Fibroblast of skin of abdomen (primary cell): ENCODE results near the gene AGPAT4.
"Not testable (repeated sequence)": the region's sequence is repeated elsewhere in the genome, so short reads cannot be mapped to it uniquely, and the experiment has no call there.

Experiments
- DNase-seq: peaks from one replicate; pipeline ENCODE4 v3.0.0-alpha.2; 2013

The AGPAT4 gene

DNA sequence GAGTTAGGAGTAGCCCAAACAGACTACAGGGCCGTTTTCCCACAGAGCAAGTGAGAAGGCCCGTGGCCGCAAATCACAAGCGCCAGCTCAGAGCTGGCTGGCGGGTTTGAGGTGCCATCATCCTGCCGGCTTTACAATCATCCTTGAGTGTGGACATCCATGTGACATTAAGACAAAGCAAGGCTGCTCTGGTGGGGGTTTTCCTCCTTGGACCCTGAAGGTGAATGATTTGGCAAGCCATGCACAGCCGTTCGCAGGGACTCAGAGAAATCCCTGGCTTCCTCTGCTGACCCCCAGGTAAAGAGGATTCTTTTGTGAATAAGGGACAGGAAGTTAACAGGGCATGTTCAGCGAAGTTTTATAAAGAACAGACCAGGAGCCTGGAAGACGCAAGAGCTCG, 137.2 kb downstream of the AGPAT4 start:
- no peak for DNase-seq

DNA sequence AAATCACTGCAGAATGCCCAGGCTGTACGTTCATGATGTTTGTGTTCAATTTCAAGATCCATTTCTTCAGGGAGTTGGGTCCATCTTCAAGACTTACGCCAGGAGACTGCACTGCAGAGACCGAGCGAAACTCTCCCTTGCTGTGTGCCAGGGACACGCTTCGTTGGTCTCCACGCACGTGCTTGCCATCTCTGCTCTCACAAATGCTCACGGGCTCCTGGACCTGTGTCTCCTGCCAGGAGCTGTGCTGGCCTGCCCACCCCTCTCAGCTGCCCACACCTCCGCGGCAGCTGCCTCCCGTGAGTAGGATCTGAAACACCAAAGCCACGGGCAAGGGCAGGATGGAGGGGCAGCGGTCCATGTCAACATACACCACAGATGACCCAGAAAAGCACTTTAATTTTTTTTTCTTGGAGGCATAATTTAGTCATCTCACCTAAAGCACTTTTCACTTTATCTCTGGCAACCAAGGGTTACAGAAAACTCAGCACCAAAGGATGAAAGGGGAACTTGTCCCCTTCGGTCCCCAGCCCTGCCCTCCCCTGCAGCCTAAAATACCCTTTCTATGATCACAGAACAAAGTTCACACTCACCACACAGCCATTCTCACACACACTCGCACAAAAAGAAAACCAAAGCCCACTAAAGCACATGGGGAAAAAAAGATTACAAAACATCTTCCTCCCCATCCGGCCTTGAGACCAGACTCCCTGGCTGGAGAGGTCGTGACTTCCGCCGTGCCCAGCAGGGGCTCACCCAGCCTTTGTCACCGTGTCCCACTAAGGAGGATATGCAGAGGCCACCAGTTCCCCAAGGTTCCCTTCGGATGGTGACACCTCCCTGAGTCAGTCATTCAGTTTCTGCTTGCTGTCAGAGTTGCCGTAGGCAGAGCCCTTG, 137.9 kb downstream of the AGPAT4 start:
- no peak for DNase-seq

DNA sequence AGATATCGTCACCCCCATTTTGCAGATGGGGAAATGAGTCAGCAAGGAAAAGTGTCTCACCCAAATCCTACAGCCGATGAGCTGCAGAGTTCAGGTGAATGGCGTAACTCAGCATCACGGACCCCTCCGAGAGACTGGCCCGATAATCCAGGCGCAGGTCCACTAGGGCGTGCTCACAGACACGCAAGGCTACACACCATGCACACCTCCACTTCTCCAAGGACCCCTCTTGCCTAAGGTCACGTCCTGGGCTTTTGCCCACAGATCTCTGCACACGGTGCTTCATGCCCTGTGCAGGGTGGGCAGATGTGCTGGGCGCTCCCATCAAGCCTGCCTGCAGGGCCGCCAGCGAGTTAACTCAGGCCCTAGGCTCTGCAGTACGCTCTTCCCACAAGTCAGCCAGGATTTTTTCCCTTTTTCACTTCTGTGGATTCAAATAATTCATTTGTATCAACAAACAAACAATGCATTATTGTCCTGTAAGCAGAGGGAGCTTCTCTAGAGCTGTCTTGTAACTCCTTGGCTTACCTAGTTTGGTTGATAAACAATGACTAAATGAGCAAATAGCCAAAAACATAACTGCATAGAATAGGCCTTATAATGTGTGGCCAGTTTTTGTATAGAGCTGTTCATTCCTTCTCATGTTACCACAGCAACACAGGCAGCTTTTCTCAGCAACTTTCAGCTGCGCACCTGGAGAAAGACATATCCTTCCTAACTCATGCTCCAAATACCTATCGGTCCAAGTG, 139.1 kb downstream of the AGPAT4 start:
- no peak for DNase-seq

DNA sequence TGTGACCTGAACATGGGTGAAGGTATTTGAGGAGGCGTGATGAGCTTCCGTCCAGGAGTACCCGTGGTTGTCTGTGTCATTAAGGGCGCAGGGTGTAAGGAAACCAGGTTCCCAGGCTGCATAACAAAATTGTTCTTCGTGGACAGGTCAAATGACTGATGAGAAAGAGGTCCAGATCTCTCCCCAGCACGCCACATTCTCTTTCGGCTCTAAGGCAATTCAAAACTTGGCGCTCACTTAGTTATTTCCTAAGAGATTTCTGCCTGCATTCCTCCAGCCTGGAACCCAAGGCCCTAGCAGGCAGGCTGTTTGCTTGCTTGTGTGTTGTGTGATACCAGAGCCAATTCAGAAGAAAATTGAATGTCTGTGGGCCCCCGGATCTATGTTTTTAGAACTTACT, 139.9 kb downstream of the AGPAT4 start:
- no peak for DNase-seq

DNA sequence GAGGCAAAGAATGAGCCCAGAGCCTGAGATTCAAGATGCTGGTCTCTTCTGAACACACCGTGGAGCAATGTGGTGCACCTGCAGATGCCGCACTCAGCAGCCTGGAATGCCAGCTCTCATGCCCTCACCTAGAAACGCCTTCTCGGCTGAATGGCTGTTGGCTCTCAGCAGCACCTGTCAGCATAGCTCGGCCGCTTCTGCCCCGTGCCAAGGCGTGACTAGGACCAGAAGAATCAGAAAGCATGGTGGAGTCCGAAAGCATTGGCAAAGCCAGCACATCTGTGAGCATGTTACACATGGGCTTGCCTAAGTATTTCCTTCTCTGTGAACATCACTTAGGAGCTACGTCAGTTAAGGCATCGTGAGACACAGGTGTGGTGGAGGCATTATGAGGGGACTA, 141.5 kb downstream of the AGPAT4 start:
- DNase-seq: no peak

DNA sequence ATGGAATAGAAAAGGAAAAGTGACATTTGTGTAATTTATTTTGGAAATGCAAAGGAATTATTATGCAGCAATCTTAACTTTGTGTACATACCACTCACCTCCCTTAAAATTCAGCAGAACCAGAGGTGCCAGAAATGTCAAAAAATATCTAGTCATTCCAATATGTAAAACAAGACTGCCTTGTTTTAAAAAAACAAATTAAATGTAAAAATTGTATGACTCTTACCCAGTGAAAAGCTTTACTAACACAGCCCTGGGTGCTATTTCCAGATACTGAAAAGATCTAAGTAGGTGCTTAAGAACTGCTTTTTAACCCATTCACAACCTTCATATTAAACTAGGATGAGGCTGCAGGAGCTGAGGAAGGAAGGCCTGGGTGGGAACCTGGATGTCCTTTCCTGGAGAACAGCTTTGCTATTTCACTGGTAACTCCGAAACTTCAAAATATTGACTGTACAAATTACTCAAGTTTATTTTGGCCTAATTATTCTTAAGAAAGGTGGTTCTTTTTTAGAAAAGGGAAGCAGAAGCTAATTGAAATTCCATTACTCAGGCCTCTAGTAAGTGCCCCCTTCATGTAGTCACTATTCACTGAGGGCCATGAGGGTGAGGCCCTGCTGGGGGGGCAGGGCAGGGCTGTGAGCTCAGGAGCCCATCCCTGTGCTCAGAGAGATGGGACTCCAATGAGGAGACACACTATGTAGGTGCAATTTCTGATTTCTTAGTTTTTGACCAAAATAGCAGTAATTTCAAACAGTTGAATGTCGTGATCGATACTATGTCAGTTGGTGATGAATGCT, 142.7 kb downstream of the AGPAT4 start:
- no peak for DNase-seq

DNA sequence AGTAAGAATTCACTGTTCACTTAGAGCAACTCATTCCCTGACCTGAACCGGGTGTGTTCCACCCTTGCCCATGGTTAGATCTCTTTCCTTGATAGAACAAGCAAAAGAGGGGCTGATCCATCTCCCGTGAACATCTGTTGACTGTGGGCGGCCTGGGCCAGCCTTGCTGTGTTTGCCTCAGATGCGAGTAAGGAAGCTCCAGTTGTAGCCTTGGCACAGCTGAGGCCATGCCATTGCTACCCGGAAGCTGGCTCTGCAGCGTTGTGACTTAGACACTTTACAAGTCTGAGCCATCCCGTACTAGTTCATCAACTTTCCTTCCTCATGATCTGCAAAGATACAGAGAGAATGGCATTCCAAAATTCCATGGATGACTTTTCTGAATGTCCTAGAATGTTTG, 143.3 kb downstream of the AGPAT4 start:
- DNase-seq: no peak

DNA sequence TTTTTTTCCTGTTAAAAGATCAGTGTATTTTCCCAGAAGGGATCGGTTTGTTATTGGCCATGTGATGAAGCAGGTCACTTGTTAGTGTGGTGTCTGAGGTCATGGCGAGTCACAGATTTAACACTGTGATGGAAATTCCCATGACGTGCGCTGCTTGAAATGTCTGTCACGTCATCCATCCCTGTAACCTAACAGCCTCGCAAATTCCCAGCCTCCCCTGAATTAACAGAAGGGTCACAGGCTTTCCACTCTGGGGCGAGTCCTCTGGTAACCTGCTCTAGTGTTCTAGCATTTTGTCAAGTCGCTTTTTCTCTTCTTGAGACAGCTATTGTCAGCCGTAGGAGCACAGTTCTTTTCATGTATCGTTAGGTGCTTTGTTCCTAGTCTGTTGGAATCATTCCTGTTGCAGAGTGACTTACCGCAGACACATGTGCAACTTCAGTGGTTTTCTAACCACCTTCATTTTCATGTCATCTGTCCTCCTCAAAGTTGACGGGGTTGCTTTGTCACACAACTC, 145.1 kb downstream of the AGPAT4 start:
- peak; percentile 37 for DNase-seq

DNA sequence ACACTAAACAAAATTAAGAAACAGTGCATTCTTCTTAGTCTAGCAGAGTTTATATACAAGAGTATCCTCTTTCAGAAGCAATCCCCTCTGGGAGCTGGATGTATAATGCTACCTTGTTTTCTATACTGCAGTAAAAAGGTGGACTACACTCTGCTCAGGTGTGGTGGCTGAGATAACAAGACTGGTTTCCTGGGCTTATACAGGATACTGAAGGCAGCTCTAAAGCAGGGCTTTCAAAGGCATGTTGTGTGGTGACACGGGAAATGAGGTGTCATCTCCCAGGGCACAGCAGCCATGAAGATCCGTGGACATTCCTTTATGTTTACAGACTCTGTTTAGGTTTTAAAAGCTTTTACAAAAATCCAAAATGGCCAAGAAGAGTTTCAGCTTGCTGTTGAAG, 145.6 kb downstream of the AGPAT4 start:
- DNase-seq: no peak

DNA sequence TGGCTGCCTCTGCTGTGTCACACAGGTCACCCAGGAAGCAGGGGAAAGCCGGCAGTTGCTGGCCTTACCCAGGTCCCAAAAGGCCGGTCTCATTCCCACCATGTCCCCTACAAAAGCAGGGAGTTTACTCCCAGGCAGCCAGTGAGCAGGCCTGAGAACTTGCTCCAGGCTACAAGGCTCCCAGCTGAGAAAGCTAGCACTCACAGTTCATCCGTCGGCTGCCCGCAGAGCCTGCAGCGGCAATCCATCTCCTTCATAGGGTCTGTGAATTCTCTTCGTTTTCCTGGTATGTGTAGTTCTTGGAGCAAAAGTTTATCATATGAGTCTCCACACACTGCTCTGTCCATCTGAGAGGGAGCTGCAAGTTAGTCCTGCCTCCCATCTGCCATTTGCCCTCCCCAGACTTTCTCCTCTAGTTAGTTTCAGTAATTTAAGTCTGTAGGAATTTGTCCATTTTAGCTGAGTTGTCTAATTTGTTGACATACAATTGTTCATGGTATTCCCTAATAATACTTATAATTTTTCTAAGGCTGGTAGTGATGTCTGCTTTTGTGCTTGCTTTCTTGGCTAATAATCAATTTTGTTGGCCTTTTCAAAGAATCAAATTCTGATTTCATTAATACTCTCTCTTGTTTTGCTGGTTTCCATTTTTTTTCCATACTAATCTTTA, 146.7 kb downstream of the AGPAT4 start:
- no peak for DNase-seq

DNA sequence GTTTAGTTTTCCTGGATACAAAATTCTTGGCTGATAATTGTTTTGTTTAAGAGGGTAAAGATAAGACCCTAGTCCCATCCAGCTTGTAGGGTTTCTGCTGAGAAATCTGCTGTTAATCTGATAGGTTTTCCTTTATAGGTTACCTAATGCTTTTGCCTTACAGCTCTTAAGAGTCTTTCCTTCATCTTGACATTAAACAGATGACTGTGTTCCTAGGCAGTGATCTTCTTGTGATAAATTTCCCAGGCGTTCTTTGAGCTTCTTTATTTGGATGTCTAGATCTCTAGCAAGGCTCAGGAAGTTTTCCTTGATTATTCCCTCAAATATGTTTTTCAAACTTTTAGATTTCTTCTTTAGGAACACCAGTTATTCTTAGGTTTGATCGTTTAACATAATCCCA, 148.3 kb downstream of the AGPAT4 start:
- no peak for DNase-seq

DNA sequence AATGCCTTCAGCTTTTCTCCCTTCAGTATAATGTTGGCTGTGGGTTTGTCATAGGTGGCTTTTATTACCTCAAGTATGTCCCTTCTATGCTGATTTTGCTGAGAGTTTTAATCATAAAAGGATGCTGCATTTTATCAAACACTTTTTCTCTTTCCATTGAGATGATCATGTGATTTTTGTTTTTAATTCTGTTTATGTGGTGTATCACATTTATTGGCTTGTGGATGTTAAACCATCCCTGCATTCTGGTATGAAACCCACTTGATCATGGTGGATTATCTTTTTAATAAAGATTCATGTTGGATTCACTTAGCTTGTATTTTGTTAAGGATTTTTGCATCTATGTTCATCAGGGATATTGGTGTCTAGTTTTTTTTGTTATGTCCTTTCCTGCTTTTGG, 150.5 kb downstream of the AGPAT4 start:
- not testable (repeated sequence) for DNase-seq

DNA sequence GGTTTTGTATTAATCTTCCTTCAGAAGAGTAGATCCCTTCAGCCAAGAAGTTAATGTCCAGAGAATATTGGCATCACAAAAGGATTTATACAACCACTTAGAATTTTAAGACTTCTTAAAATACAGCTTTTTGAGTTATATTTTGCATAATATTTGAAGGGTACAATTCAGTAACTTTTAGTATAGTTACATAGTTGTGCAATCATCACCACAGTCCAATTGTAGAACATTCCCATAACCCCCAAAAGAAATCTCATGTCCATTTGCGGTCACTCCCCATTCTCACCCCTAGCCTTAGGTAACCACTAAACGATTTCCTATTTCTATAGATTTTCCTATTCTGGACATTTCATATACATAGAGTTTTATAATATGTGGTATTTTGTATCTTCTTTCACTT, 155.9 kb downstream of the AGPAT4 start:
- no peak for DNase-seq

DNA sequence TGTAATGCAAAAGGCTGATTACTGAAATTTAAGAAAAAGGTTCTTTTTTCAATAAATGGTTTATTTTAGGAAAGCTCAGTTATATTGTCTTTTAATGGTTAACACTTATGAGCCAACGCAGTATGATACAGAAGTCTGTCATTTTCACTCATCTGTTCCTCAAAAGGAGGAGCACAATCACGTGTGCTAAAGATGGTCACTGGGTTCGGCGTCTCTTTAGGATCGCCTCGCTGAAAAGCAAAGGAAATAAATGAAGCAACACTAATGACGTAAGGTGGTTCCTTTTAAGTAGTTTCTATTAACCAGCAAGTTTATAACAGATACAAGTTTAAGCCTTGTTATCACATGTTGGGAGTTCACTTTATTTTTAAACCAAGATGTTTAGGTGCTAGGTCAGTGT, 156.6 kb downstream of the AGPAT4 start:
- no peak for DNase-seq

DNA sequence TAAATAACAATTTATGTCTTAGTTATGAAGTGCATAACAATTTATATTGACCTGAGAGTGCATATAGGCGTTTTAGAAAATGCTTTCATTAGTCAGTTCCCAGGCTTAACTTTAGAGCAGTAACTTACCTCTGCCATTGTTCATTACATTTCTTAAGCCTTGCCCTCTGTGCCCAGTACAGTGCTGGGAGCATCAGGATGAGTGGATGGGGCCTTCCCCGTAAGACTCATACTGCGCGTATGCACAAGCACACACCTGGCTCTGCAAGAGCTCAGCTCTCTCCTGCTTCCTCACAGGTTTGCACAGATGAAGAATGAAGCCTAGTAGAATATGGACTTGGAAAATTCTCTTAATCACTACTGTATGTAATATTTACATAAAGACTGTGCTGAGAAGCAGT, 157.3 kb downstream of the AGPAT4 start:
- DNase-seq: no peak

DNA sequence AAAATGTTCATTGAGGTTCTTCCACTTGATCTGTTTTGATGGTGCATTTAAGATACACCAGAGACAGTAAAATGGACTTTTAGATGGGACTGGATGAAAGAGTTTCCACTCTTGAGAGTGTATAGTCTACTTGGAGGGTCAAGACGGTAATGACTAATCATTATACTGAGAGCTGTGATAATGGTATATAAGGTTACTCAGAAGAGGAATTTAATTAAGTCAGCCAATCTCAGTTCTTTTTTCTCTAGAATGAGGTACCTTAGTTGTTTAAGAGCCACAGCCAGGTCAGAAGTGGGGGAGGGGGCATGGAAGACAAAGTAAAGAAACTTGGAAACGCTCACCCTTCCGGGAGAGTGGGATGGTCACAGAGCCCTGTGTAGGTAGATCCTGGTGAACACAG, 158.4 kb downstream of the AGPAT4 start:
- DNase-seq: no peak

DNA sequence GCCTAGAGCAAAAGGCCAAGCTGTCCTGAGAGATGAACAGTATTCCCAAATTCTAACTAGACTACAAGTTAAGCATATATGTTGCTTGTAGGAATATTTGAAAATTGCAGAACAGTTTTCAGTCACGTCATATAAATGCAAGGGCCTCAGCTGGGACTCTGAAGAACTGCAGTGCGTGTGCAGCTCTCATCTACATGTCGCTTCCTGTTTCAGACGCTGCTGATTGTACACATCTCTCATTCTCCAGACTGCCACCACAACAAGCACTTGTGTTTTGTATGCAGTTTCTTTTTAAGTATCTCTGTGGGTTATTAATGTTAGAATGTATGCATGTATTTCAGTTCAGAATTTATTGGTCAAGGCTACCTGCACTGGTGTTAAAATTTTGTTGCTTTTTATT, 162.6 kb downstream of the AGPAT4 start:
- DNase-seq: no peak

DNA sequence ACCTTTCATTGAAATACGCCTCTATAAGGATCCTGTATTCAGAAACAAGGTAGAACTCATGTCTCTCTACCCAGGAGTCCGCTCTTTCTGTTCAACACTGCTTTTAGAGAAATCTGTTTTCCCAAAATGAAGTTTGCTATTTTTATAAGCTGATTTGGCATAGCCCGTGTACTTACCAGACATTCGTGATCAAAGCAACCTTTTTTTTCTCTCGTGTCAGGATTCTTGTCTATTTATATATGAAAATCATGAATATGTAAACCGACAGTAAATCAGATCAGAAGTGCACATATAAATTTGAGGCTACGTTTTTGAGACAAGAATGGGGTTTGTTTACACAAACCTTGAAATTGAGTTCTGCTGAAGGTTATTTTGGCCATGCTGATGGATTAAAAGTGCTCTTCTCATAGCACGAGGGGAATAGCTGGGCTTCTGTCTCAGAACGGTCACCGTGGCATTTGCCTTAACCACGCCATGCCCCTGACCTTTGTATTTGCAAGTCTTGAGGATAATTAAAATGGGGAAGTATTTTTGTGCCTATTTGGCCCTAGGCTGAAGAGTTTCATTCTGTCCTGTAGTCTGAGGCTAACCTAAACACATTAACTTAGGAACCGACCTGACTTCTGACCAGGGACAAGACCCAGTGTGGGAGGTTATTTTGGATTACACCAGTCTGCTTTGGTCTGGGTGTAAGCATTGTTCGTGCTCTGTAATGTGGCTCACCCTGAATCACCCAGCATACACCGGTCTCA, 163.7 kb downstream of the AGPAT4 start:
- DNase-seq: no peak

DNA sequence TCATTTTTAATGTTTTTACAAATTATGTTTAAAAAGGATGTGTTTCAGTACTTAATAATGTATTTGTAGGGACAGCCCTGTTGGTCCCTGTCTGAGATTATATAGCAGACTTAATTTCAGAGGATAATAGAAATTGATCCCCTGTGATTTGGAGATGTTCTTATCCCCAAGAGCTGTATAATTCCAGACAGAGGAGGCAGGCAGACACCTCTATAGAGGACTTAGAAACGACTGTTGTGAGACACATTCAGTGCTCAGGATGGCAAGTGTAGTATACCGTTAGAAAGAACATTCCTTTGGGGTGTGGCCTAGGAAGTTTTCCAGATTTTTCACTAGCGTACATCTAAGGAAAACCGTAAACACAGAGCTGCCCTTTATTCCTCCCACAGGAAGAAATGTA, 164.5 kb downstream of the AGPAT4 start:
- no peak for DNase-seq

DNA sequence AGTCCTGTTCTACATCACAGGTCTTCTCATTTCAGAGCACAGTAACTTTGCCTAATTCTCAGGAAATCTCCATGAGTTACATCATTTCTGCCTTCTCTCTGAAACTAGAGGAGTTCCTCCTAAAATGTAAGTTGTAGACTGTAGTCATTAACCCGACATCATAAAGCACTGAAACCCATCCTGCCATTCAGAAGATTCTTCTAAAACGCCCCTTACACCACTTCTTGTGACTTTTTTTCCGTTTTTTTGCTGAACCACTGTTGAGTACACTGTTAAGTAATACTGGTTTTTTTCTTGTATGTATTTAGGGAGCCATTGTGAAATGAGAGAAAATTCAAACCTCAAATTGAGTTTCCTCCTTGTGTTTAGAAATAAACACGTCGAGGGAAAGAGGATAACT, 164.9 kb downstream of the AGPAT4 start:
- DNase-seq: no peak
